Measurements from ENCODE around the gene ST3GAL4.

- TF ChIP-seq CTCF (IDR thresholded peaks at IDR 0.05) (no peak), POLR2A (IDR thresholded peaks at IDR 0.05; ENCODE audit: low read depth) (no peak), POLR2AphosphoS5 (IDR thresholded peaks at IDR 0.05) (no peak)
Observed at GRCh38 chr11:126387857-126388256, 32.4 kb downstream of the ST3GAL4 start.
